ENCODE results near the gene BFSP2. TPM values are rescaled to one million over a fixed set of nuclear protein-coding genes. Genes with fewer than 3 reads are reported as not detected.

Gene BFSP2
- total and polyA plus RNA-seq, 2 of the 4 experiments (the other 2 are of a cell fraction), result not detected

GRCh38 chr3:133472242-133472641, 72.4 kb downstream of the BFSP2 start:
- DNase-seq (no peak), ATAC-seq (ENCODE audit: low read depth) (no peak)
- H3K27ac ChIP-seq (ENCODE audit: insufficient read depth, low read length), result no peak overlapping the region
- H3K27me3 ChIP-seq (ENCODE audit: control insufficient read depth, insufficient read depth, low read length), result no peaks in the 10 kb centered on the region; the same call in 1 of the 2 replicates
- ChIA-PET CTCF (no interaction called here), POLR2A (ENCODE audit: unreplicated experiment) (no interaction called here)
- H3K4me2 ChIP-seq (ENCODE audit: low read depth, low read length), result peak overlapping the region; percentile 8; the same call in 1 of the 2 replicates
- H3K9me3 ChIP-seq (ENCODE audit: control insufficient read depth, insufficient read depth, low read length), result no peaks in the 10 kb centered on the region
- H2BK15ac ChIP-seq (ENCODE audit: low read depth, low read length), result no peak overlapping the region
- H3K9me1 ChIP-seq (ENCODE audit: insufficient read depth, low read length), result peaks cover 6% of the 10 kb centered on the region
- in situ Hi-C loops (cut with MboI; ENCODE audit: low sequenced_read_pairs), result loop anchor here (25.0 kb wide), 1 partner anchor 340 kb away; the partner anchor contains the start of gene SRPRB
- peaks cover 13% of the 10 kb centered on the region for H3K4me1 ChIP-seq (ENCODE audit: control insufficient read depth, insufficient read depth, low read length)
- no peak overlapping the region for H3K4ac ChIP-seq (ENCODE audit: low read depth, low read length)
- BruUV-seq (replicated peaks), result no TSS peak
- H3K4me3 ChIP-seq (ENCODE audit: insufficient read depth, low read depth, low read length), result no peak overlapping the region
- no peak overlapping the region for H4K91ac ChIP-seq (ENCODE audit: insufficient read depth, low read depth, low read length)
- no peak overlapping the region for H3K56ac ChIP-seq (ENCODE audit: extremely low read depth, insufficient read depth, low read length)
- intact Hi-C loops (cut with micrococcal nuclease), result no loop called here
- H3K14ac ChIP-seq (replicated peaks; ENCODE audit: low read depth, low read length), result no peak overlapping the region
- no peak overlapping the region for H4K8ac ChIP-seq (ENCODE audit: low read depth in 2 of 2, low read length in 2 of 2)
- TF ChIP-seq, protein P1, sequence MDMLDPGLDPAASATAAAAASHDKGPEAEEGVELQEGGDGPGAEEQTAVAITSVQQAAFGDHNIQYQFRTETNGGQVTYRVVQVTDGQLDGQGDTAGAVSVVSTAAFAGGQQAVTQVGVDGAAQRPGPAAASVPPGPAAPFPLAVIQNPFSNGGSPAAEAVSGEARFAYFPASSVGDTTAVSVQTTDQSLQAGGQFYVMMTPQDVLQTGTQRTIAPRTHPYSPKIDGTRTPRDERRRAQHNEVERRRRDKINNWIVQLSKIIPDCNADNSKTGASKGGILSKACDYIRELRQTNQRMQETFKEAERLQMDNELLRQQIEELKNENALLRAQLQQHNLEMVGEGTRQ (IDR thresholded peaks at IDR 0.05; ENCODE audit: low read depth, low read length), result no peak
- no peak for TF ChIP-seq MXI1 (IDR thresholded peaks at IDR 0.05; ENCODE audit: borderline replicate concordance, low read depth, low read length)
- TF ChIP-seq CHD1 (IDR thresholded peaks at IDR 0.05; ENCODE audit: low read depth, low read length), result no peak
- no peak for TF ChIP-seq RAD21 (IDR thresholded peaks at IDR 0.05; ENCODE audit: low read length)
- no peaks in the 10 kb centered on the region for H3K36me3 ChIP-seq (ENCODE audit: control insufficient read depth, insufficient read depth, low read length)
- no peak overlapping the region for H2AK9ac ChIP-seq (replicated peaks; ENCODE audit: low read depth, low read length, poor library complexity)
- H2BK120ac ChIP-seq (ENCODE audit: low read depth, low read length), result no peak overlapping the region
- dilution Hi-C loops (cut with HindIII; ENCODE audit: low sequenced_read_pairs, unreplicated experiment), result no loop called here
- H2AK5ac ChIP-seq (ENCODE audit: low read depth, low read length), result no peak overlapping the region
- no peaks in the 10 kb centered on the region for H4K20me1 ChIP-seq (ENCODE audit: insufficient read depth, low read length)
- H3K23ac ChIP-seq (ENCODE audit: low read depth, low read length), result no peak overlapping the region
- no peak overlapping the region for H2BK5ac ChIP-seq (ENCODE audit: low read depth, low read length, poor library complexity, severe bottlenecking)
- no peak overlapping the region for H2AFZ ChIP-seq (replicated peaks; ENCODE audit: low read length, poor library complexity)
- WGBS, 2 experiments (ENCODE audit: extremely low coverage in 2 of 2, insufficient read length in 1 of 2), result 52% methylated on average over 5 of the region's 24 CpGs; no CpG with 5 or more reads in 1 of the 2 experiments
- no peak overlapping the region for H3K18ac ChIP-seq (ENCODE audit: low read depth, low read length)
- no peaks in the 10 kb centered on the region for H3K79me1 ChIP-seq (ENCODE audit: low read depth in 1 of 2, low read length in 2 of 2)
- H4K5ac ChIP-seq (ENCODE audit: low read depth, low read length), result no peak overlapping the region
- H3K9ac ChIP-seq (ENCODE audit: low read depth, low read length), result no peak overlapping the region
- no peak overlapping the region for H2BK20ac ChIP-seq (ENCODE audit: low read depth, low read length)
